ENCODE measurements around the gene NBAS. TPM values are rescaled to one million over a fixed set of nuclear protein-coding genes. Genes with fewer than 3 reads are reported as not detected.
"Not testable (repeated sequence)": the region's sequence is repeated elsewhere in the genome, so short reads cannot be mapped to it uniquely, and the experiment has no call there.

Gene NBAS
- total RNA-seq, 2 experiments from 2014 or later, result 24.3 to 25.5 TPM

DNA sequence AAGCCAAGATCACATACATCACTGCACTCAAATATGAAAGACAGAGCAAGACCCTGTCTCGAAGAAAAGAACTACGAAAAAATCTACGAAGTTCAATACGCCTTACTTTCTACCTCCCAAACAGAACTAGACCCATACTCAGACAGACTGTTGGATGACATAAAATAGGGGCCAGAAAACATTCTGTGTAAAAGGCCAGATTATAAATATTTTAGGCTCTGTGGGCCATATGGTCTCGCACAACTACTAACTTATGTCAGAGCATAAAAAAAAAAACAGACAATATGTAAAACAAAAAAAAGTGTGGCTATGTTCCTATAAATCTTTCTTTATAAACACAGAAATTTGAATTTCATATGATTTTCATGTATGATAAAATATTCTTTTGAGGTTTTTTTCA is 40.8 kb downstream of the NBAS start:
- Histone ChIP-seq H3K27ac (ENCODE audit: low read depth in 1 of 2, low read length in 2 of 2) (no peak overlapping the region), H3K36me3 (ENCODE audit: insufficient read depth, low read length) (peaks cover 23% of the 10 kb centered on the region), H3K9me3 (ENCODE audit: control insufficient read depth in 1 of 2, insufficient read depth in 1 of 2, low read length in 2 of 2) (no peaks in the 10 kb centered on the region), H3K4me3 (ENCODE audit: low read length) (no peak overlapping the region), H3K4me1 (ENCODE audit: insufficient read depth, low read length) (no peaks in the 10 kb centered on the region), H3K27me3 (ENCODE audit: control insufficient read depth in 1 of 2, insufficient read depth in 2 of 2, low read length in 2 of 2) (no peaks in the 10 kb centered on the region)
- H3K27ac Mint-ChIP-seq, result no peak overlapping the region
- no peaks in the 10 kb centered on the region for H3K9me3 Mint-ChIP-seq
- ATAC-seq (ENCODE audit: poor library complexity) (no peak), DNase-seq (no peak)
- TF ChIP-seq CTCF (IDR thresholded peaks at IDR 0.05), result no peak
- ChIA-PET CTCF (interaction anchor here (1.0 to 1.2 kb wide), 2 partner anchors 18 to 57 kb away, joined by 3 read pairs; no protein-coding TSS in a partner anchor), POLR2A (no interaction called here)
- peaks cover 5% of the 10 kb centered on the region for H3K4me1 Mint-ChIP-seq (ENCODE audit: low read depth)
- H3K4me3 Mint-ChIP-seq, result no peak overlapping the region
- H3K27me3 Mint-ChIP-seq, result no peaks in the 10 kb centered on the region
- intact Hi-C loops (cut with DNase I, micrococcal nuclease), result no loop called here
- H3K36me3 Mint-ChIP-seq (ENCODE audit: low read depth), result peaks cover 87% of the 10 kb centered on the region

- H3K9me3 Mint-ChIP-seq; POLR2A ChIA-PET; H3K4me1 Mint-ChIP-seq (ENCODE audit: low read depth); H3K27ac ChIP-seq (ENCODE audit: low read depth in 1 of 2, low read length in 2 of 2); CTCF ChIA-PET; intact Hi-C loops (cut with DNase I, micrococcal nuclease); H3K4me1 ChIP-seq (ENCODE audit: insufficient read depth, low read length); H3K9me3 ChIP-seq (ENCODE audit: control insufficient read depth in 1 of 2, insufficient read depth in 1 of 2, low read length in 2 of 2); DNase-seq; H3K4me3 ChIP-seq (ENCODE audit: low read length); H3K4me3 Mint-ChIP-seq; H3K27me3 Mint-ChIP-seq; H3K27me3 ChIP-seq (ENCODE audit: control insufficient read depth in 1 of 2, insufficient read depth in 2 of 2, low read length in 2 of 2); ATAC-seq (ENCODE audit: poor library complexity); H3K27ac Mint-ChIP-seq: not testable (repeated sequence)
- peaks cover 12% of the 10 kb centered on the region for H3K36me3 ChIP-seq (ENCODE audit: insufficient read depth, low read length)
- H3K36me3 Mint-ChIP-seq (ENCODE audit: low read depth), result peaks cover 80% of the 10 kb centered on the region
Observed at GRCh38 chr2:15518759-15519158, 42.4 kb downstream of the NBAS start.

DNA sequence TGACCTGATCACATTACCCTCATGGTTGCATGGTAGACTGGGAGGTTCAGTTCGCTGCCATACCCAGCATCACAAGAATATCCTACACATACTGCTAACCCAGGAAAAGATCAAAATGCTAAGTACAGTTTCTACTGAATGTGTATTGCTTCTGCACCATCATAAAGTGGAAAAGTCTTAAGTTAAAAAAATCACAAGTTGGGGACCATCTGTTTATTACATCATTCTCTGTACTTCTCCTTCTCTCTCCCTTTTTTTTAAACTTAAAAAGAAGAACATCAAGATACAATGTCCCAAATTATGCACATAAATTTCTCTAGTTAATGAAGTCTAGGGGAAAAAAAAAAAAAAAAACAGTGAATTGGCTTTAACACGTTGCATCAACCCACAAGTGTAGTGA is 43.3 kb downstream of the NBAS start:
- Mint-ChIP-seq H3K27ac (no peak overlapping the region), H3K4me3 (no peak overlapping the region), H3K9me3 (no peaks in the 10 kb centered on the region), H3K4me1 (ENCODE audit: low read depth) (peaks cover 5% of the 10 kb centered on the region), H3K36me3 (ENCODE audit: low read depth) (peaks cover 80% of the 10 kb centered on the region), H3K27me3 (no peaks in the 10 kb centered on the region)
- H3K4me1 ChIP-seq (ENCODE audit: insufficient read depth, low read length), result no peaks in the 10 kb centered on the region
- ChIA-PET CTCF (interaction anchor here (1.5 kb wide), 1 partner anchor 60 kb away, joined by 3 read pairs; no protein-coding TSS in a partner anchor), POLR2A (no interaction called here)
- peaks cover 16% of the 10 kb centered on the region for H3K36me3 ChIP-seq (ENCODE audit: insufficient read depth, low read length)
- intact Hi-C loops (cut with DNase I, micrococcal nuclease), result no loop called here
- TF ChIP-seq CTCF (IDR thresholded peaks at IDR 0.05), result no peak
- no peak overlapping the region for H3K4me3 ChIP-seq (ENCODE audit: low read length)
- no peak for DNase-seq
- H3K9me3 ChIP-seq (ENCODE audit: control insufficient read depth in 1 of 2, insufficient read depth in 1 of 2, low read length in 2 of 2), result no peaks in the 10 kb centered on the region
- no peak for ATAC-seq (ENCODE audit: poor library complexity)
- no peaks in the 10 kb centered on the region for H3K27me3 ChIP-seq (ENCODE audit: control insufficient read depth in 1 of 2, insufficient read depth in 2 of 2, low read length in 2 of 2)
- H3K27ac ChIP-seq (ENCODE audit: low read depth in 1 of 2, low read length in 2 of 2), result no peak overlapping the region

- no peaks in the 10 kb centered on the region for H3K9me3 Mint-ChIP-seq
- no peak for DNase-seq
- H3K9me3 ChIP-seq (ENCODE audit: control insufficient read depth in 1 of 2, insufficient read depth in 1 of 2, low read length in 2 of 2), result no peaks in the 10 kb centered on the region
- no peak overlapping the region for H3K4me3 ChIP-seq (ENCODE audit: low read length)
- peaks cover 37% of the 10 kb centered on the region for H3K36me3 ChIP-seq (ENCODE audit: insufficient read depth, low read length)
- H3K27me3 Mint-ChIP-seq, result no peaks in the 10 kb centered on the region
- H3K4me1 Mint-ChIP-seq (ENCODE audit: low read depth), result peaks cover 4% of the 10 kb centered on the region
- ATAC-seq (ENCODE audit: poor library complexity), result no peak
- no peak overlapping the region for H3K27ac ChIP-seq (ENCODE audit: low read depth in 1 of 2, low read length in 2 of 2)
- H3K4me1 ChIP-seq (ENCODE audit: insufficient read depth, low read length), result no peaks in the 10 kb centered on the region
- POLR2A ChIA-PET, result no interaction called here
- TF ChIP-seq CTCF (IDR thresholded peaks at IDR 0.05), result no peak
- peaks cover 85% of the 10 kb centered on the region for H3K36me3 Mint-ChIP-seq (ENCODE audit: low read depth)
- H3K4me3 Mint-ChIP-seq, result no peak overlapping the region
- H3K27ac Mint-ChIP-seq, result no peak overlapping the region
- CTCF ChIA-PET, result no interaction called here
- intact Hi-C loops (cut with DNase I, micrococcal nuclease), result no loop called here
- H3K27me3 ChIP-seq (ENCODE audit: control insufficient read depth in 1 of 2, insufficient read depth in 2 of 2, low read length in 2 of 2), result no peaks in the 10 kb centered on the region
Observed at GRCh38 chr2:15511686-15512085, 49.4 kb downstream of the NBAS start.

Measured in CD4-positive, alpha-beta T cell (primary cell).